GM18498 (cell line): ENCODE data around the gene SLC23A1.

Experiments used
- ATAC-seq: cut with Tn5 transposase; IDR thresholded peaks from one replicate; pipeline ENCODE4 v1.9.1; 2021; ENCODE audit warnings: mild to moderate bottlenecking, moderate library complexity; ENCODE audit not compliant: unreplicated experiment

Gene SLC23A1

GRCh38 chr5:139407517-139407916 is 24.4 kb upstream of the SLC23A1 start:
- ATAC-seq, result no peak

GRCh38 chr5:139406963-139407362 is 23.9 kb upstream of the SLC23A1 start:
- no peak for ATAC-seq

- ATAC-seq, result no peak
Observed at GRCh38 chr5:139404484-139404840, 21.4 kb upstream of the SLC23A1 start.

DNA sequence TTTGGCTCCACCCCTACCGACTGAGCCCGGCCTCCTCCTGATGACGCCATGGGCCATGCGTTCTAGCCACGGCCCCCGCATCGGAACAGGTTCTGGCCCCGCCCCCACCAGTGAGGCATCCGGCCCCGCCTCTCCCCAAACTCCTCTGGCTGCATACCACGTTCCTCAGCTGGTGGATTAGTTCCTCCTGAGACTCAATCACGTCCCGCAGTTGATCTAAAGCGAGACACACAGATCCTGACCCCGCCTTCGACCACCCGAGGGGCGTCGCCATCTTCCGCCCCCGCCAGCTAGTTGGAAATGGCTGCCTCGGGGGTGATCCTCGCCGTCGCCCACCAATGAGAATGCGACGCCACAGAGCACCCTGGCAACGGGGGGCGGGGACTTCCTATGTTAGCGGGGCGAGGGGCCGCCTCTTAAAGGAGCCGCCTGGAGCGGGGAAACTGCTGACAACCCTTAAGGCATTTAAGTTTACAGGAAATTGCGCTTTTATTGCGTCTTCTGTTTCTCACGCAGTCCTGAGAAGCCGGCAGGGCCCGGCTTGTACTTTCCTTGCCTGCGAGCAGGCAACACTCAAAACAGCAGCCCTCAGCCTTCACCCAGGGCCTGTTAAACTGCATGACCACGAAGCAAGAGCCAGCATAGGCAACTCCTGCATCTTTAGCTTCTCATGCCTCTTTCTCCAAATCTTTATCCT is 20.8 kb upstream of the SLC23A1 start, which contains the start of gene SPATA24:
TSS of gene SPATA24 (minus strand) at position 303 of the 697 bp plus-strand sequence. CDS start at position 274, 29 bp downstream.
- peak; percentile 84 for ATAC-seq

GRCh38 chr5:139403418-139403786 is 20.3 kb upstream of the SLC23A1 start:
- no peak for ATAC-seq

- no peak for ATAC-seq
Observed at GRCh38 chr5:139402561-139403158, 19.6 kb upstream of the SLC23A1 start.

GRCh38 chr5:139401546-139401945 is 18.4 kb upstream of the SLC23A1 start:
- no peak for ATAC-seq

DNA sequence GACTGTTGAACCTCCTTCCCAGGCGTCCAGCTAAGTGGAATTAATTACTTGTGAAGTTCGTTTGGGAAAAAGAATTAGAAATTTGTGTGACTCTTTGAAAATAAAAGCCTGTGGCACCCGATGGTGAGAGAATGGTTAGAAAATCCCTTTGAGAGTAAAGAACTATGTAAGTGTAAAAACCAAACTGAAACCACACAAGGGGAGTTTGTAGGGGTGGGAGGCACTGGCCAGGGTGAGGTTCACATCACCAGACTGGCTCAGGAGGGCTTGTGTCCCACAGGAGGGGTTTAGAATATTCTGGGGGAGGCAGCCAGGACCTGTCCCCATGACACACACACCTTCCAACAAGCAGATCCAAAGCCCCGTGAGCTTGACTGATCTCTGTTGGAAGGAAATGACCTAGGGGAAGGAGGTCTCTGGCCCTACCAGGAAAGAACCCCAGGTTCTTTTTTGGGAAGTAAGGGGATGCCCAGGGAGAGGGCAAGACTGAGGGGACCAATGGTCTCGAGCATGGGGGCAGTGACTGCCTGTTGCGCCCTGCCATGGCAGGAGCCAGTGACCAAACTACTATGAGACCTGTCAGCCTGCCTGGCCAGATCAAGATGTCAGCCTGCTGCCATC is 16.5 kb upstream of the SLC23A1 start:
- peak; percentile 29 for ATAC-seq

- no peak for ATAC-seq
Observed at GRCh38 chr5:139397921-139398320, 14.8 kb upstream of the SLC23A1 start.

DNA sequence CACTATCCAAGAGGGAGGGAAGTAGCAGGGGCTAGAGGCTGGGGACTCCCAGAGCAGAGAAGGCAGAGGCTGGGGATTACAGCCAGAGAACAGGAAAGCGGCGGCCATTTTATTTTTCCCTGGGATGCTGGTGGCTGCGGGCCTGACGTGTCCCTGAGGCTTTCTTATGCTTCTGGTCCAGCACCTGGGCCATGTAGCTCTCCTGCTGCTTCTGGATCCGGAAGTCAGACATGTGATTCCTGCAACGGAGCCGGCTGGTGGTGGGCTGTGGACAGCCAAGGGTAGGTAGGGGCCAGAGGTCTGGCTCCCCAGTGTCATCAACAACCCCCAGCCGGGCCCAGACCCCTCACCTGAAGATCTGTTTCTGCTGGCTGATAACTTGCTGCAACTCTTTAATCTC is 13.6 kb upstream of the SLC23A1 start:
- no peak for ATAC-seq

- no peak for ATAC-seq
Observed at GRCh38 chr5:139395844-139396640, 12.9 kb upstream of the SLC23A1 start.

DNA sequence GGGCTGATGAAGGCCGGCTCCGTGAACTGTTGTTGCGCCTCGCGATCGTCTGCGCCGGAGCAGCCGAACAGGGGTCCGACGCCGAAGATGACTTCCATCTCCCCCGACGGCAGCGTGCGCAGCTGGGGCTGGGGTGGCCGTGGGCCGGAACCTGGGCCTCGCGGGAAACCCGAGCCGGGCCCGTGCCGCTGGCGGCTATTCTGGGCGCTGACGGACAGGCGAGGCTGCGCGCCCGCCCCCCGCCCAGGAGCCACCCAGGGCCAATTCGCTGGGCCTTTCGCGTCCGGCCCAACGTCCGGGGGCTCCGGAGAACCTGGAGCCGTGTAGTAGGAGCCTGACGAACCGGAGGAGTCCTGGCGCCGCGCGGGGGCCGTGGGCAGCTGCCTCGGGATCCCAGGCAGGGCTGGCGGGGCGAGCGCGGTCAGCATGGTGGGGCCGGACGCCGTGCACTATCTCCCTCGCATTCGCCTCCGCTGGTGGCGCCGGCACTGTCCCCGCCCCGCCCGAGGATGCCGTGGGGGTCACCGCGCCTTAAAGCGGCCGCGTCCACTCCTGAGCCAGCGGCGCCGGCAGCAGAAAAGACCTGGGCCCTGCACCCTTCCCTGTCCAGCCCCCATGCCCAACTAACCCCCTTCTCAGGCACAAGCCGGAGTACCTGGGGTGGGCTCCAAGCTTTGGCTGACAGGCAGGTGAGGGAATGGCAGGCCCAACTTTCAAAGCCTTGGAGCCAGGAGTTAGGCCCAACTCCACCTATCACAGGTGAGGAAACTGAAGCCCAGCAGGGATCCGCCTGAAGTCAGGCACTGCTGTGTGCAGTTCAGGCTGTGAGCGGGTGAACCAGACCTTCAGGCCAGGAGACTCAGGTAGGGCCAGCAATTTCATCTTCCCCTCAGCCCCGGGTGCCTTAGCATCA is 11.8 kb upstream of the SLC23A1 start, which contains the start of gene PROB1:
TSS of gene PROB1 (minus strand) at position 451 of the 913 bp plus-strand sequence. CDS start at position 428, 23 bp downstream.
- ATAC-seq, result no peak

GRCh38 chr5:139394123-139394653 is 11.1 kb upstream of the SLC23A1 start:
- no peak for ATAC-seq

DNA sequence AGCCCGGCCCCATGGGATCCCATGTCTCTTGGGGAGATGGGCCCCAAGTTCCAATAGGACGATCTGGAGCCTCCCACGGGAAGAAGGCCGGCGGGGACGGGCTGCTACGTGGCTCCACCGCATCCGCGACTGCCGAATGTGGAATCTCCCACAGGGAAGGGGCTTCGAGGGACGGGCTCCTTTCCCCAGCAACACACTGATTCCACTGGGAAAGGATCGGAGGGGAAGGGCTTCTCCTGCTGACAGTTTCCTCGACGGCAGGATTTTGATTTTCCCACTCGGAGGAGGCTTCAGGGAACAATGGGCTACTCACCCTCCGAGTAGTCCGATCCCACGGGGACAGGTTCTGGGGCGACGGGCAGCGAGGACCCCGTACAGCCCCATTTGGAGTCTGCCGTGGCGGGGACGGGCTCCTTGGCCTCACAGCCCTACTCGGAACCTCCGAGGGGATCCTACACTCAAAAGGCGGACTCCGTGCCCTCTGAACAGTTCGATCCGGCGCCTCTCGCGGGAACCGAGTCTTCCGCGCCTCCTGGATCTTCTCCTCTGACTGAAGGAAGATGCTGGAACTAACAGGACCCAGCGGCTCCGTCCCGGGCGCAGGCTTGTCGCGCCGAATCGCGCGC is 10.5 kb upstream of the SLC23A1 start:
- no peak for ATAC-seq

- ATAC-seq, result peak; percentile 54
Observed at GRCh38 chr5:139392678-139393496, 9.8 kb upstream of the SLC23A1 start.

GRCh38 chr5:139392324-139392677 is 9.2 kb upstream of the SLC23A1 start:
- no peak for ATAC-seq

- ATAC-seq, result no peak
Observed at GRCh38 chr5:139391570-139392323, 8.7 kb upstream of the SLC23A1 start.
